ENCODE measurements around the gene ADI1. TPM values are rescaled to one million over a fixed set of nuclear protein-coding genes. Genes with fewer than 3 reads are reported as not detected.
"Not testable (repeated sequence)": the region's sequence is repeated elsewhere in the genome, so short reads cannot be mapped to it uniquely, and the experiment has no call there.

The ADI1 gene
- total and polyA plus RNA-seq, 7 donors: 35.7 to 114 (median 86.3) TPM

GRCh38 chr2:3454802-3455201, 64.5 kb downstream of the ADI1 start:
- H3K4me1 ChIP-seq: peaks cover 0 to 8% (median 3%) of the 10 kb centered on the region in 4 donors
- no peak for DNase-seq
- intact Hi-C loops (cut with DNase I): no loop called here
- no peaks in the 10 kb centered on the region for H3K9me3 ChIP-seq
- no peaks in the 10 kb centered on the region for H3K27me3 ChIP-seq
- no peak overlapping the region for H3K4me3 ChIP-seq
- TF ChIP-seq POLR2A (IDR thresholded peaks at IDR 0.05) (no peak), EP300 (IDR thresholded peaks at IDR 0.05) (no peak), POLR2AphosphoS5 (IDR thresholded peaks at IDR 0.05) (no peak)
- TF ChIP-seq, protein P1, sequence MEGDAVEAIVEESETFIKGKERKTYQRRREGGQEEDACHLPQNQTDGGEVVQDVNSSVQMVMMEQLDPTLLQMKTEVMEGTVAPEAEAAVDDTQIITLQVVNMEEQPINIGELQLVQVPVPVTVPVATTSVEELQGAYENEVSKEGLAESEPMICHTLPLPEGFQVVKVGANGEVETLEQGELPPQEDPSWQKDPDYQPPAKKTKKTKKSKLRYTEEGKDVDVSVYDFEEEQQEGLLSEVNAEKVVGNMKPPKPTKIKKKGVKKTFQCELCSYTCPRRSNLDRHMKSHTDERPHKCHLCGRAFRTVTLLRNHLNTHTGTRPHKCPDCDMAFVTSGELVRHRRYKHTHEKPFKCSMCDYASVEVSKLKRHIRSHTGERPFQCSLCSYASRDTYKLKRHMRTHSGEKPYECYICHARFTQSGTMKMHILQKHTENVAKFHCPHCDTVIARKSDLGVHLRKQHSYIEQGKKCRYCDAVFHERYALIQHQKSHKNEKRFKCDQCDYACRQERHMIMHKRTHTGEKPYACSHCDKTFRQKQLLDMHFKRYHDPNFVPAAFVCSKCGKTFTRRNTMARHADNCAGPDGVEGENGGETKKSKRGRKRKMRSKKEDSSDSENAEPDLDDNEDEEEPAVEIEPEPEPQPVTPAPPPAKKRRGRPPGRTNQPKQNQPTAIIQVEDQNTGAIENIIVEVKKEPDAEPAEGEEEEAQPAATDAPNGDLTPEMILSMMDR (IDR thresholded peaks at IDR 0.05): no peak
- H3K36me3 ChIP-seq: peaks cover 5 to 76% (median 11%) of the 10 kb centered on the region in 4 donors
- 97% methylated on average over 22 of the region's 22 CpGs for WGBS, 2 donors
- no peak overlapping the region for H3K27ac ChIP-seq

DNA sequence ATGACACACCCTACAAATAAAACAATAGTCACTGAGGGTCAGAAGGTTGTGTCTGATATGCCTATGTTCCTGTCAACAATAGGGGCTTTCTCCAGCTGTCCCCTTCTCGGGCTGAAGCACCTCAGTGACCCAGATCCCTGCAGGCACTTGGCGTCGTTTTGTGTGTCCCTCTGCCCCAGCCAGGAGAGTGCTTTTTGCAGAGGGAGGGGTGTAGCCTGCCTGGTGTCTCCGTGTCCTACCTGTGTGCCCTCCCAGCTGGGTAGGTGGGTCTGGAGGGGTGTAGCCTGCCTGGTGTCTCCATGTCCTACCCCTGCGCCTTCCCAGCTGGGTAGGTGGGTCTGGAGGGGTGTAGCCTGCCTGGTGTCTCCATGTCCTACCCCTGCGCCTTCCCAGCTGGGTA, 65.3 kb downstream of the ADI1 start:
- 93 to 95% methylated on average over 6 of the region's 6 CpGs for WGBS, 2 donors
- H3K36me3 ChIP-seq: peaks cover 5 to 82% (median 11%) of the 10 kb centered on the region in 4 donors

GRCh38 chr2:3453190-3453999, 65.9 kb downstream of the ADI1 start:
- no peaks in the 10 kb centered on the region for H3K9me3 ChIP-seq
- peak overlapping the region in 1 of 4 donors; percentile 13 for H3K27ac ChIP-seq
- H3K36me3 ChIP-seq: peaks cover 5 to 77% (median 11%) of the 10 kb centered on the region in 4 donors
- peaks cover 0 to 8% (median 3%) of the 10 kb centered on the region in 4 donors for H3K4me1 ChIP-seq
- WGBS, 2 donors: 86% methylated on average over 20 of the region's 20 CpGs
- TF ChIP-seq EP300 (IDR thresholded peaks at IDR 0.05) (no peak), POLR2A (IDR thresholded peaks at IDR 0.05) (no peak), POLR2AphosphoS5 (IDR thresholded peaks at IDR 0.05) (no peak)
- TF ChIP-seq, protein P1 (IDR thresholded peaks at IDR 0.05): no peak
- no peak for DNase-seq
- intact Hi-C loops (cut with DNase I): no loop called here
- H3K4me3 ChIP-seq: no peak overlapping the region
- no peaks in the 10 kb centered on the region for H3K27me3 ChIP-seq

More for the DNA sequence above, 65.3 kb downstream of the ADI1 start:
- H3K4me1 ChIP-seq; H3K27me3 ChIP-seq; H3K9me3 ChIP-seq; H3K27ac ChIP-seq; DNase-seq; intact Hi-C loops (cut with DNase I); H3K4me3 ChIP-seq: not testable (repeated sequence)

DNA sequence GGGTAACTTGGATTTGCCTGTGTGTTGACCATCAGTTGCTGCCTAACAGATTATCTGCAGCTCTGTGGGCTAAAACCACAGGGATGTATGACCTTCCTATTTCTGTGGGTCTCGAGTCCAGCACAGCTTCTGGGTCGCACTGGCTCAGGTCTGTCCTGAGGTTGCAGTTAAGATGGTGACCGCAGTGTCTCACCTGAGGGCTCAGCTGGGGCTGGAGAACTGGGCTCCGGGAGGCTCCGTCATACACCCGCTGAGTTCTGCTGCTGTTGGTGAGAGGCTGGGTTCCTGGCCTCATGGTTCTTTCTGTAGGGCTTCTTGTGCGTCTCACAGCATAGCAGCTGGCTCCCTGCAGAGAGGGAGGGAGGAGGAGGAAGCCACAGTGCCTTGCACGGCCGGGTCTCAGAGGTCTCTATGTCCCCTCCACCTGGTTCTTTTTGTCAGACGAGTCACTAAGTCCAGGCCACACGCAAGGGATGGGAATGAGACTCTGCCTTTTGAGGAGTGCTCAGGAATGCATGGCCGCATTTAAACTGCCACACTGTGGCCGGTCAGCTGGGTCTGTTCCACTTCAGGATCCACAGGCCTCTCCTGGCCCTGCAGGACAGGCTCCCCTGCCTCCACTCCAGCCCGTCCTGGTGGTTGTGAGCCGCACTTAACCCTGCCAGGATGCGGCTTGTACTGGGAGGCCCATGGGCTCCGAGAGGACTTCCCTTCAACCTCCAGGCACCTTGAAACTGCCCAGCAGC, 67.2 kb downstream of the ADI1 start:
- intact Hi-C loops (cut with DNase I): no loop called here
- H3K4me1 ChIP-seq: peaks cover 0 to 8% (median 3%) of the 10 kb centered on the region in 4 donors
- no peaks in the 10 kb centered on the region for H3K27me3 ChIP-seq
- H3K27ac ChIP-seq: no peak overlapping the region
- peaks cover 1 to 77% (median 9%) of the 10 kb centered on the region in 4 donors for H3K36me3 ChIP-seq
- no peaks in the 10 kb centered on the region for H3K9me3 ChIP-seq
- no peak for DNase-seq
- no peak overlapping the region for H3K4me3 ChIP-seq
- TF ChIP-seq POLR2A (IDR thresholded peaks at IDR 0.05) (no peak), POLR2AphosphoS5 (IDR thresholded peaks at IDR 0.05) (no peak), EP300 (IDR thresholded peaks at IDR 0.05) (no peak)
- TF ChIP-seq, protein P1 (IDR thresholded peaks at IDR 0.05): no peak
- 94 to 95% methylated on average over 17 of the region's 17 CpGs for WGBS, 2 donors

DNA sequence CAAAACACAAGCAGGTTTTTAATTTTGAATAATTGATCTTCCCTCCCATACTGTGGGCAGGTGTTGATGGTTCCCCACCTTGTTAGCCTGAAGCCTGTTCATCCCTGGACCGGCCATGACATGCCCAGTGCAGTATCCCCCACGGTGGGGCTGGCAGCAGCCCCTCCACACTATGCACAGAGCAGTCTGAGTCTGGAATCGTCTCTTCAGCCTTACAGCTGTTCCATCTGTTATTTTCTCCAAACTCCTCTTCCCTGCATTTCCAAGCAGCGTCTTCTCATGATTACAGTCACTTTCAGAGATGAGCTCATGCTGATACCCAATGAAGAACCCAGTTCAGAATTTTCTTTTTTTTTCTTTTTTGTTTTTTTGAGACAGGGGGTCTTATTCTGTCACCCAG, 68.2 kb downstream of the ADI1 start:
- Histone ChIP-seq H3K9me3 (no peaks in the 10 kb centered on the region), H3K4me1 (peaks cover 0 to 8% (median 3%) of the 10 kb centered on the region in 4 donors), H3K36me3 (peaks cover 2 to 77% (median 16%) of the 10 kb centered on the region in 4 donors), H3K27me3 (no peaks in the 10 kb centered on the region), H3K4me3 (no peak overlapping the region), H3K27ac (no peak overlapping the region)
- intact Hi-C loops (cut with DNase I): no loop called here
- DNase-seq: no peak
- WGBS, 2 donors: 94 to 97% methylated on average over 4 of the region's 4 CpGs
- TF ChIP-seq, protein P1 (IDR thresholded peaks at IDR 0.05): no peak
- TF ChIP-seq POLR2AphosphoS5 (IDR thresholded peaks at IDR 0.05) (no peak), EP300 (IDR thresholded peaks at IDR 0.05) (no peak), POLR2A (IDR thresholded peaks at IDR 0.05) (no peak)
